Right renal pelvis (tissue), 4 donors: ENCODE data around the gene LRCH3. TPM values are rescaled to one million over a fixed set of nuclear protein-coding genes. Genes with fewer than 3 reads are reported as not detected.
A peak's percentile ranks its signal among the peaks of the same experiment; 100 is the strongest.

Experiments used
- DNase-seq, 4 donors: peaks; one replicate each; pipeline ENCODE4 v3.0.0-alpha.2; 2013; ENCODE audit warnings: low read depth in 4 of 4, low spot score in 3 of 4, missing footprints in 1 of 4
- polyA plus RNA-seq, 4 donors: library from polyadenylated mRNA; unstranded; fragments of 120-200 nt; gene quantifications; one replicate each; pipeline ENCODE4 v1.2.1, GENCODE V29; 2013; ENCODE audit not compliant: insufficient read length in 4 of 4

Gene LRCH3
- polyA plus RNA-seq, 4 donors, result 33.4 to 39.3 (median 37.2) TPM

GRCh38 chr3:197791892-197792647, 1.0 kb downstream of the LRCH3 start:
- DNase-seq, result peak; percentile 6 to 32 (median 15)

DNA sequence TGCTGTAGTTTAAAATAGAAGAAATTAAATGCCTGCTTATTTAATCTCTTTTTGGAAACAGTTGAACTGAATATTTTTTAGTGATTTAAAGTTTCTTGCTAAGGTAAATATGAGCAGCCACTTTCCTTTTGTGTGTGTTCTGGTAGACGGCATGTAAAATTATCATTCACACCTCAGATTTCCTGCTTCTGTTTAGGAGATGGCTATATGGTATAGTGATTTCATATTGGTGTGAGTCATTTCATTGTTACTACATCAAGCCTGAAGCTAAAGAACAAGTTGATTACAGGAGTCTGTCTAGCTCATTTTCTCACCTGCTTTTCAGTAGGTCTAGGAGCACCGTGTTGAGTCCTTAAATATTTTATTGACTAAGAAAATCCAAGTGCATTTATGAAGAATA, 2.2 kb downstream of the LRCH3 start:
- no peak for DNase-seq

GRCh38 chr3:197794115-197794514, 3.1 kb downstream of the LRCH3 start:
- DNase-seq, result no peak

DNA sequence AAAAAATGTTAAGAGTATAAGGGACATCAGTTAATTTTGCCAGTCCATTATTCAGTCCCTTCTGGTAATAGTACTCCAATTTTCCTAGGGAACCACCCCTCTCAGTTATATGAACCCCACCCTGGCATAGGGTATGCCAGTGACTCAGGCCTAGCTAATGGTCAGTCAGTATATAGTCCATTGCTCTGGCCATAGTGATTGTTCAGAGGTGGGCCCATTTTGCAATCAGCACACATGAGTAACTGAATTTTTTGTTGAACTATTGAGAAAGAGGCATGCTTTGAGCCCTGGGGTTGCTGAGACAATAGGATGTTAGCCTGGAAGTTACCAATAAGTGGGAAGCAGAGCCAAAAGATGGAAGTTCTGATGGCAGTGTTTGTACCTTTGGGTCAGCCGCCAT, 4.1 kb downstream of the LRCH3 start:
- no peak for DNase-seq

GRCh38 chr3:197796087-197796486, 5.0 kb downstream of the LRCH3 start:
- DNase-seq, result no peak

GRCh38 chr3:197798863-197799262, 7.8 kb downstream of the LRCH3 start:
- DNase-seq, result no peak

GRCh38 chr3:197800379-197800778, 9.3 kb downstream of the LRCH3 start:
- no peak for DNase-seq

GRCh38 chr3:197801891-197802778, 11.1 kb downstream of the LRCH3 start:
- DNase-seq, result no peak

GRCh38 chr3:197802779-197803459, 11.9 kb downstream of the LRCH3 start:
- DNase-seq, result no peak

DNA sequence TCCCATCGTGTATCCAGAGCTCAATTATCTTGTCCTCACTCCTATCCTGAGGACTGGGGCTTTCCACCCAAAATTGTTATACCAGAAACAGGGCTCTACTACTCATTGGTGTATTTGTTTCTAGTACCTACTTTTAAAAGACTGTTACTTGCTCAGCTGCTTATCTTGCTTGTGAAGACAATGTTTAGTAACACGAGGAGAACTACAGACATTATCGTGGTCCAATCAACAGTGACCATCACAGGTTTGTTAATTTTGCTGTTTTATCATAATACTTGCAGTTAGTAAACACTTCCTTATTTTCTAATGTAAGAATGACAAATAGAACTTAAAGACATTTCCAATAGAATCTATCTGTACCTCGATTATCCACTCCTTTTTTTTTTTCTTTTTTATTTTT, 13.5 kb downstream of the LRCH3 start:
- DNase-seq, result no peak

- no peak for DNase-seq
Observed at GRCh38 chr3:197807969-197808587, 17.0 kb downstream of the LRCH3 start.

- DNase-seq, result no peak
Observed at GRCh38 chr3:197809356-197810020, 18.4 kb downstream of the LRCH3 start.

DNA sequence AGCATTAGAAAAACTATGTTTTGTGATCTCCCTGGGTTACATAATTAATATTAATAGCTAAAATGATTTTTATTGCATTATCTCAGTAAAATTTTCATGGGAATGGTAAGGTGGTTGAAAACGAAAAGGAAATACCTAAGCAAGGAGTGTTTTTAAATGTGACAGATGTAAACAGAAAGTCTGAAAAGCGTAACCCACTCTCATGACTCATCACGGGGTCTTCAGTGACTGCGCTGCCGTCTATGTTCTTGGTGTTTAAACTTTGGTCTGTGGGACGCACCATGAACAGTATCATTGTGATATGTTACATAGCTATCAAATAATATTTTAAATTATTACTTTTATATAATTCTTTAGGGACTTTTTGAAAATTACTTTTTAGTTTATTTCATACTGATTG, 19.8 kb downstream of the LRCH3 start:
- DNase-seq, result no peak

- DNase-seq, result no peak
Observed at GRCh38 chr3:197811343-197811742, 20.3 kb downstream of the LRCH3 start.

GRCh38 chr3:197814372-197814771, 23.3 kb downstream of the LRCH3 start:
- DNase-seq, result no peak

GRCh38 chr3:197820550-197821335, 29.7 kb downstream of the LRCH3 start:
- no peak for DNase-seq

- DNase-seq, result no peak
Observed at GRCh38 chr3:197829397-197830045, 38.5 kb downstream of the LRCH3 start.

GRCh38 chr3:197830308-197830966, 39.4 kb downstream of the LRCH3 start:
- DNase-seq, result no peak

- no peak for DNase-seq
Observed at GRCh38 chr3:197830967-197831313, 39.9 kb downstream of the LRCH3 start.
